GM21717 (cell line): Measurements from ENCODE around the gene SDCBP2.
"Not testable (repeated sequence)": the region's sequence is repeated elsewhere in the genome, so short reads cannot be mapped to it uniquely, and the experiment has no call there.

Experiments used
- ATAC-seq: cut with Tn5 transposase; IDR thresholded peaks from one replicate; pipeline ENCODE4 v1.9.1; 2021; ENCODE audit warnings: mild to moderate bottlenecking, moderate library complexity; ENCODE audit not compliant: unreplicated experiment

SDCBP2 gene

DNA sequence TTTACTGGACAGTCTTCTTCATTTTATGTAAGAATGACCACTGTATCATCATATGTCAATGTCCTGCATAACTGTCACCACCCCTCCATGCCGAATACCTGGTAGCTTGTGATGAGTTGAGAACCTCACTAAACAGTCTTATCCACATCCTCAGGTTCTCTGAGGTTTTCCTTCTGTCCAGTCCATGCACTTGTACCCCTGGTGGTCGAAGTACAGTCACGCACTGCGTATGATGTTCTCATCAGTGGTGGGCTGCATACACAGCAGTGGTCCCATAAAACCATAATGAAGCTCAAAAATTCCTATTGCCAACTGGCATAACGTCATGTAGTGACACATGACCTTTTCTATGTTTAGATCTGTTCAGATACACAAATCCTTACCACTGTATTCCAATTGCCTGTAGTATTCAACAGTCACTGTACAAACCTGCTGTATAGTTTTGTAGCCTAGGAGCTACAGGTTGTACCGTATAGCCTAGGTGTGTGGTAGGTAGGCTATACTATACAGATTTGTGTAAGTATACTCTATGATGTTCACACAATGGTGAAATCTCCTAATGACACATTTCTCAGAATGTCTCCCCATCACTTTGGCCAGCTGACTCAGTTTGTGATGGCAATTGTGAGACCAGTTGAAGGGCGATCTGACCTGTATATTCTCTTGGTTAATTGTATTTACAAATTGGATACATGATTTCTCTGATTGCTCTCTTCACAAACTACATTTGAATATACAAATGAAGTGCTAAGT is 31.3 kb upstream of the SDCBP2 start:
- ATAC-seq, result no peak

DNA sequence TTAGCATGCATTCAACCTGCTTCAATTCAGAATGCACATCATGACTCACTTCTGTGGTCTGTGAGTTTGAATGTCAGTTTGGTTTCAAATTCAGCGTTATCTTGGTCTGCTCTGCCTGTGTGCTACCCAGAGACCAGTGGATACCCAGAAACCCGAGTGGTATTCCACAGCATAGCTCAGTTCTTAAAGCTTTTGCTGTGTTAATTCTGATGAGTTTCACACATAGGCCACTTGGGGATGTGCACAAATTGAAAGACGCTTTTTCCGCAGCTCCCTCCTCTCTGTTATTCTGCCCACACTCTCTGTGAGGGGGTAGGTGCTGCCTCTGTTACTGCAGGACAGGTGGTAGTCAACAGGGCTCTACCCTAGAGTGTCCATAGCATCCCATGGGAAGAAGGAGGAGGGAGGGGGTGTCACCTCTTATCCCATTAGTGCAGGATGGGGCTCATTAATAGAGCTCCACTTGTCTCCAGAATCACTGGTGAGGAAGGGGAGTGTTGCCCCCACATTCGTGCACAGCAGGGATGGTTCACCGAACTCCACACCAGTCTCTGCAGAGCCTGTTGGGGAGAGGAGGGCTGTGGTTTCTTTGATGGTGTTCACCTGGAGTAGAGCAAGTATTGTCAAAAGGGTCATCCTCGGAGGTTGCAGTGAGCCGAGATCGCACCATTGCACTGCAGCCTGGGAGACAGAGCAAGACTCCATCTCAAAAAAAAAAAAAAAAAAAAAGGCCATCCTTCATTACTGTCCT is 29.2 kb upstream of the SDCBP2 start:
- ATAC-seq, result no peak

DNA sequence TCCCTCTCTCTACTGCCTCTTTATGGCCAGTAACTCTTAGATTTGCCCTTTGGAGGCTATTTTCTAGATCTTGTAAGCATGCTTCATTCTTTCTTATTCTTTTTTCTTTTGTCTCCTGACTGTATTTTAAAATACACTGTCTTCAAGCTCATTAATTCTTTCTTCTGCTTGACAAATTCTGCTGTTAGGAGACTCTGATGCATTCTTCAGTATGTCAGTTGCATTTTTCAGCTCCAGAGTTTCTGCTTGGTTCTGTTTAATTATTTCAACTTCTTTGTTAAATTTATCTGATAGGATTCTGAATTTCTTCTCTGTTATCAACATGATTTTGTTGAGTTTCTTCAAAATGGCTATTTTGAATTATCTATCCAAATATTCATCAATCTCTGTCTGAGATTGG is 25.0 kb upstream of the SDCBP2 start:
- ATAC-seq, result no peak

DNA sequence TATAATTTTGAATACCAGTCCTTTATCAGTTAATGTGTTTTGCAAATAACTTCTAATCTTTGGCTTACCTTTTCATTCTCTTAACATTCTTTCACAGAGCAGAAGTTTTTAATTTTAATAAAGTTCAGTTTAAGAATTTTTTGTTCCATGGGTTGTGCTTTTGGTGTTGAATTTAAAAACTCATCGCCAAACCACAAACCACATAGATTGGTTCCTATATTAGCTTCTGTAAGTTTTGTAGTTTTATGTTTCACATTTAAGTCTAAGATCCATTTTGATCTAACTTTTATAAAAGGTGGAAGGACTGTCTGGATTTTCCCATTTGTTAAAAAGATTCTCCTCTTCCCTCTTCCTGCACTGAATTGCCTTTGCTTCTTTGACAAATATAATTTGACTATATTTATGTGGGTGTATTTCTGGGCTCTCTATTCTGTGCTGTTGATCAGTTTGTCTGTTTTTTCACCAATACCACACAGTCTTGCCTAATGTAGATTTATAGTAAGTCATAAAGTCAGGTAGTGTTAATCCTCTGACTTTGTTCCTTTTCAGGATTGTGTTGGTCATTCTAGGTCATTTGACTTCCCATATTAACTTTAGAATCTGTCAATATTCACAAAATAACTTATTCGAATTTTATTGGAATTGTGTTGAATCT is 17.5 kb upstream of the SDCBP2 start:
- no peak for ATAC-seq

DNA sequence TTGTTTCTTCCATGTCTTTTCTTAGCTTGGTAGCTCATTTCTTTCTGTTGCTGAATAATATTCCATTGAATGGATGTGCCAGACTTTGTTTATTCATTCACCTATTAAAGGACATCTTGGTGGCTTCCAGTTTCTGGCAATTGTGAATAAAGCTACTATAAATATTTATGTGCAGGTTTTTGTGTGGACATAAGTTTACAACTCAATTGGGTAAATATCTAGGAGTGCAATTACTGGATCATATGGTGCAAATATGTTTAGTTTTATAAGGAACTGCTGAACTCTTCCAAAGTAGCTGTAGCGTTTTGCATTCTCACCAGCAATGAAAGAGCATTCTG is 16.8 kb upstream of the SDCBP2 start:
- no peak for ATAC-seq

DNA sequence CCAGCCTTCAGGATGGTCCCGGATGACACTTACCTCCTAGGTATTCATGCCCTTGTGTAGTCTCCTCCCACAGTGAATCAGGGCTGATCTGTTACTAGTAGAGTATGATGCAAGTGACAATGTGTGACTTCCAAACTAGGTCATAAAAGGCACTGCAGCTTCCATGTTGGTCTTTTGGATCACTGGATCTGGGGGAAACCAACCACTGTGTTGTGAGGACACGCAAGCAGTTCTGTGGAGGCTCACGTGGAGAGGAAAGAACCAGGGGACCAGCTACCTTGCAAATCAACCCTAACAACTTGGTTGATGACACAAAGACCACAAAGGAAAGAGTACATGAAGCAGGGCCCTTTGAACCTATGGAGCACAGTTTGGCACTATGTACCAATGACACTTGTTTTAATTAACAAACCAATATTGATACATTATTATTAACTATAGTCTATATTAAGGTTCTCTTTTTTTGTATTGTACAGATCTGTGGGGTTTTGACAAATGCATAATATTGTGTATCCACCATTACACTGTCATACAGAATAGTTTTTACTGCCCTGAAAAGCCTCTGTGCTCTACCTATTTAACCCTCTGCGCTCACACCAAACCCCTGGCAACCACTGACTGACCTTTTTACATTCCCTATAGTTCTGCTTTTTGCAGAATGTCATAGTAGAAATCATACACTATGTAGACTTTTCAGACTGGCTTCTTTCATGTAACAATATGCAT is 16.3 kb upstream of the SDCBP2 start:
- ATAC-seq, result no peak

DNA sequence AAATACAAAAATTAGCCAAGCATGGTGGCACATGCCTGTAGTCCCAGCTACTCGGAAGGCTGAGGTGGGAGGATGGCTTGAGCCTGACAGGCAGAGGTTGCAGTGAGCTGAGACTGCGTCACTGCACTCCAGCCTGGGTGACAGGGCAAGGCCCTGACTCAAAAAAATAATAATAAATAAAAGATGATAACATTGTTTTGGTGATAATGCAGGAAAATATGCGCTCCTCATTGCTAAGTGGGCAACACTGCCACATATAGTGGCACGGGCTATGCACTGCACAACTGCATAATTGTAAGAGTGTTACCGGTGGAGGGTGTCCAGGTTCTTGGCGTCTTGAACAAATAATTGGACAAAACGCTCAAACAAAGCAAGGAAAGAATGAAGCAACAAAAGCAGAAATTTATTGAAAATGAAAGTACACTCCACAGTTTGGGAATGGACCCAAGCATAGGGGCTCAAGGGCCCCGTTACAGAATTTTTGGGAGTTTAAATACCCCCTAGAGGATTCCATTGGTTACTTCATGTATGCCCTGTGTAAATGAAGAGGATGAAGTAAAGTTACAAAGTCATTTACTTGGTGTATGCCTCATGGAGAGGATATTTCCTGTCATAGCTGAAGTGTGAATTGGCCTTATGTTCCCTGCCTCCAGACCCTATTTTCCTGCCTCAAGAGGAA is 14.6 kb upstream of the SDCBP2 start:
- not testable (repeated sequence) for ATAC-seq

DNA sequence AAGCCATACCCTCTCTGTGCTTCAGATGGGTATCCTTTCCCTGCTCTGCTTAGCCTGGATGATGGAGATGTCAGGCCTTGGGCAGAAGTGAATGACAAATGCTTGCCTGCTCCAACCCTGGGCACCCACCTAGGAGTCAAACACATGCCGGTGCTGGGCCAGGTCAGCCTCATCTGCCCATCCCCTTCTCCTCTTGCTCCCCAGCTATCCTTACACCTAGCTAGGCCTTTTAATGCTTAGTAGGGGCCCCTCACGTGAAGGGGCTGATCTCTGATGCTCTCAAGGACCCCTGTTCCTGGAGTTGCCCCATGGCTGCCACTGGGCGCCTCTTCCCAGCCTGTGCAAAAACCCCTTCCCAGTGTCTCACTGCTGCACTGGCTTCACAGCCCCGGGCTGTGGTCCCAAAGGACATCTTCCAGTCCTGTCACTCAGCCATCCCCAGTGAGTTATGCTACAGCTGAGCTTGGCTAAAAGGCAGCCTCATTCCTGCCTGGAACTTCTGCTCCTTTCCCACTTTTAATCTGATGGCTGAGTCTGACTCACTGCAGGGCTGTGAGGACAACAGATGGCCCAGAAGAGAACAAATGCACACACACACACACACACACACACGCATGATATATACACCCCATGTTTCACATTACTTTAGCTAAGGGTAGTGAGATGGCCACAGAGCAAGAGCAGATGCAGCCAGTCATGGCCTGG is 12.8 kb upstream of the SDCBP2 start:
- no peak for ATAC-seq

DNA sequence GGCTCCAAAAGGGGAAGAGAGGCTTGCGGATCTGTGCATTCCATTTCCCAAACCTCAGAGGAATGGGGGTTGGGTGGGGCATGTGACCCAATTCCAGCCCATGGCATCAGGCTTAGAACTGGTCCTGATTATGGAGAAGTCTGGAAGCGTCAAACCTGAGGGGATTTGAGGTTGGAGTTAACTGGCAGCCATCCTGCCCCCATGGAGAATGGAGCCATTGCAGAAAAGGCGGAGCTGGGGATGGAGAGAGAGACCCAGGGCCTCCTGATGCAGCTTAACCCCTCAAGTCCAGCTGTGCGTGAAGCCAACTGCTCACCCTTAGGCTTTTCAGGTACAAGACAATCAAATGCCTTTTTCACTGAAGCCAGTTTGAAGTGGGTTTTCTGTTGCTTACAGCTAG is 9.9 kb upstream of the SDCBP2 start:
- ATAC-seq, result no peak

DNA sequence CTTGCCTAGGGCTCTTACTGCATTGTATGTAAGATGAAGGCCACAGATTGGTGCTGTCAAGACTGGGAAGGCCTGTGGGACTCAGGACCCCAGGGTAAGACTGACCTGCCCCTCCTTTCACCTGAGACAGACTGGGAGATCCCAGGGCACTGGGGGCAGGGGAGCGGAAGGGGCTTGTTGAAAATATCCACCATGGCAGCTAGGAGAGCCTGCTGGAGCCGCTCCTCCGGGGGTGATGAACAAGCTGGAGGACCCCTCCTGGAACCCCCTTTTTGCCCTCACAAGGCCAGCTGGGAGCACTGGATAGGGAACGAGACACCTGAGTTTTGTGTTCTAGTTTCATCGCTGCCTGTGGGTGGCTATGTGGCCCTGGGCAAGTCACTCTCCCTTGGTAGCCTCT is 9.2 kb upstream of the SDCBP2 start:
- ATAC-seq, result no peak

DNA sequence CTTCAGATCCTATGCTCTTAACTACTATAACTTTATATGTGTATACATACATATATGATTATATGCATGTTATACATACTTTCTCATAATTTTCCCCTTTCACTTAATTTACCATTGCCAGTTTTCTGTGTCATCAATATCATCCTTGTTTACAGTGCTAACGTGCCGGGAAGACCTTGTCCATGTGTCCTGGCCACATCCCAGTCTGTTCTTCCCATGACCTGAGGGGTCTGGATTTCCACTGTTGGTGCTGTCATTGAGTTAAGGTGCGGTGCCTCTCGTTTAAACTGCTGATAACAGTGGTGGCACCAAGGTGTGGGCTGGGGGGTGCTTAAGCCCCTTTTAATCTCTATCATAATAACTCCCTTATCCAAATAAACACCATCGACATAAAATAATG is 8.5 kb upstream of the SDCBP2 start:
- ATAC-seq, result no peak

DNA sequence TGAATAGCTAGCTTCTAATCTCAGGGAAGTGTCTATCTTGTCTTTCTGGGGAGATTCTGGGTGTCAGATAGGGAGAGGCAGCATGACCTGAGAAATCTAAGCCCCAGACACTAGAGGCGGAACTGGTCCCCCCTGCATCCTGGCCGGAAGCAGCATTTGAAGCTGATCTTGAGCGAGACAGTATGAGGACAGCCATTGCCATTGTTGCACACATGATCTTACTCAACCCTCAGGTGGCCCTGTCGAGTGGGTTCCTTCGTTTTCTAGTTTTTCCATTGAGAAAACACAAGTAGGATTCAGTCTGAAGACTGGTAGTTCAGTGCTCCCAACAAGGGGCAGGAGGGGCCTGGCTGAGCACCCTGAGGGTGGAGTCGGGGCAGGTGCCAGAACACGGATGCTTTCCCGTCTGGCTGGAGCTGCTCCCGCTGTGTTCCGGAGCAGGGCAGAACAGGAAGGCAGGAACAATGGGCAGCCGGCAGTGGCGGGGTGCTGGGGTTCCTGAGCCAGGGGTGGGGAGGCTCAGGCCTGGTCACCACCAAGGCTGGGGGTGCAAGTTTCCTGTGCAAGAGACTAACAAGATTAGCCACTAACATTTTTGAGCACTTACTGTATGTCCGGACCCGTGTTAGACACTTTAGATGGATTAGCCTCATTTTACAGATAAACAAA is 7.9 kb upstream of the SDCBP2 start:
- ATAC-seq, result no peak

DNA sequence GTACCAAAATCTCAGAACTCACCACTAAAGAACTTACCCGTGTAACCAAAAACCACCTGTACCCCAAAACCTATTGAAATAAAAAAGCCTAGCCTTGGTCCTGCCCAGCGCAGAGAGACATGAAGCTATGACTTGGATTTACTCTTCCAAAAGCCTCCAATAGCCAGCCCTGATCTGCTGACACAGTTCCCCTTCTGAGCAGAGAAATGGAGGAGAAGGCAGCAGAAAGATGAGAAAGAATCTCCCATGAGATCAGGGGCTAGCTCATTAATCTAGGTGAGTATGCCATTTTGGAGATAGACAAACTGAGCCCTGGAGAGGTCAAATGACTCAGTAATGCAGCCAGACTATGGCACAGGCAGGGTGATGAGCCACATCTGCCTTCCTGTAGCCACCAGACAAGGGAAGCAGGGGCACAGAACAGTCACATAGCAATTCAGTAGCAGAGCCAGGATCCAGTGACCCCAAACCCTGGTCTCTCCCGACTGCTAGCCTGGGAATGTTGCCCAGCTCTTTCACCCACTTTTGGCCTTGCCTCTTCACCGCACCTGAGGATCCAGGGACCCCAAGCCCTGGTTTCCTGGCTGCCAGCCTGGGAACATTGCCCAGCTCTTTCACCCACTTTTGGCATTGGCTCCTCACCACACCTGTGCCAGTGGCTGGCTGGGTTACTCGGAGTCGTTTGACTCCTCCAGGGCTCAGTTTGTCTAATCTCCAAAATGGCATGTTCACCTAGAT is 7.2 kb upstream of the SDCBP2 start:
- ATAC-seq, result no peak

DNA sequence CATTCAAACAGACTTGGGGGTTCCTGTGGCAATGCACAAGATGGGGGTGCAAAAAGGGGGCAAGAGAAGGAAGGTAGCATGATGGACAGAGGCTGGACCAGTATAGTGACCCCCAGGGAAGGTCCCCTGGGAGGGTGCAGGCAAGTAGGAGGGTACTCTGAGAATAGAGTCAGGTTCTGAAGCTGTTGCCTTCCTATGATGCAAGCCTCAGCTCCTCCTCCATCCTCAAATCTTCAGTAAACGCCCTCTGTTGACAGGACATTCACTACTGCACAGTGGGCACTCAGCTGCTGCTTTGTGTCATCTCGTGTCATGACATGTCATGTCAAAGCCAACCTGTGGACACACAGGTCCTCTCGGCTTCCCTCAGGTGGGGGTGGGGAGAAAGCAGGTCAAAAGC is 5.8 kb upstream of the SDCBP2 start:
- no peak for ATAC-seq

DNA sequence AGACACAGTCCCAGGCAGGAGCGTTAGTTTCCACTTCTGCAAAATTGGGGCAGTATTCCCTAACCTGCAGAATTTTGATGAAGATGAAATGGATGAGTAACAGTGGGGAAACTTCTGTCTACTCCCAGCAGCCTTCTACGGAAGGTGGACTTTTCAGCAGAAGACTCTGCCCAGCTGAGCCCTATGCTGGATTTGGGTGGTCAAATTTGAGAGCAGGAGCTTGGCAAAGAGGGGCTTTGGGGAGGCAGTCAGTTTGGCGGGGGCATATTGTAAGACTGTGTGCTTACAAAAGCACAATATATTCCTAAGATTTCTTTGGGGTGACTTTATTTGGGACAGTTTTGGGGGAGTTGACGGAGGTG is 5.4 kb upstream of the SDCBP2 start:
- ATAC-seq, result no peak

DNA sequence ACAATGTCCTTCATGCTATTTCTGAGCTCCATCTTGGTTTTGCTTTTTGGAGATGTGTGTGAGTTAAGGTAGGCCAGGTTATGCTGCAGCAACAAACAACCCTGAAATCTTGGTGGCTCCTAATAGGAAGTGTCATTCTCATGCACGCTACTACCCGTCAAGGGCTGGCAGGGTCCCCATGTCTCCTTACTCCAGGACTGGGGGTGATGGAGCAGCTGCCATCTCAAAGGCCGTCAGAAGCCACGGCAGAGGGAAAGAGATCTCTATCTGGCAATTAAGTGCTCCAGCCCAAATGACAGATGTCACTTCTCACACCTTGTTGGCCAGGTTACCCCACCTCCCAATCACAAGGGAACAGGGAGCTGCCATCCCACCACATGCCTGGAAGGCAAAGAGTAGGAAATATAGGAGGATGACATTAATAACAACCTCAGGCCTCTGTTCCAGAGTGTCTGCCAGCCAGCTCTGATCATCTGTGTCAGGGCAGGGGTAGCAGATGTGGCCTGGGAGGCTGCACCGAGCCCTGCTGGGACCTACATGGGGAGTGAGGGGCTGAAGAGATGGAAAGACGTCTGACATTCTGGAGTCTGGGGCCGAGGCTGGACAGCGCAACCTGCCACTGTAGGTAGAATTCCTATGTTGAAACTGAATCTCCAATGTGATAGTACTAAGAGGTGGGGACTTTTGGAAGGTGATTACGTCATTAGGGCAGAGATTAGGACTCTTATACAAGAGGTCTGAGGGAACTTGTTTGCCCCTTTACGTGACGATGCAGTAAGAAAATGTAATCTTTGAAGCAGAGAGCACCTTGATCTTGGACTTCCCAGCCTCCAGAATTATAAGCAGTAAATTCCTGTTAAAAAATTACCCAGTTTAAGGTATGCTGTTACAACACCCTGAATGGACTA is 4.8 kb upstream of the SDCBP2 start:
- ATAC-seq, result no peak

DNA sequence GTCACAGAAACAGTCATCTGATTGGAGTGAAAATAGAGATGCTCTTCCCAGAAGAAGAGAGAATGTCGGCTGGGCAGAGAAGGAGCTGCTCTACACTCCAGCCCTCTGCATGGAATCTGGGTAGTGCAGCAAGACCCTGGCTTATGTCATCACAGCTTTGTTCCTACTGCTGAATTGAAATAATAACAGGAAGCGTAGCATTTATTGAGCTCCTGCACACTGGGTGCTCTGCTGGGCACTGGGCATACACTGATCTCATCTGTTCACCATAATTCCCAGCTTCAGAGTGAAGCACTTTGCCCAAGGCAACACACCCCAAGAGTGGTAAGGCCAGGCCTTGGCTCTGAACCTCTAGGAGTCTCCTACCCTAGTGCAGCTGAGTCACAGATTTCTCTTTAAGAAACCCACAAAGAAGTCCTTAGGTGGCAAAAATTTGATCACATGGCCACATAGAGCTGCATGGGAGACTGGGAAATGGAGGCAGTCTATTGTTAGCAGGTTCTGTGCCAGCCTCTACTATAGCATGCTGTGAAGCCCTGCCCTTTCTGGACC is 3.9 kb upstream of the SDCBP2 start:
- no peak for ATAC-seq
